AML-193 (cell line): Measurements from ENCODE around the gene DOP1B.
A peak's percentile ranks its signal among the peaks of the same experiment; 100 is the strongest.
"Not testable (repeated sequence)": the region's sequence is repeated elsewhere in the genome, so short reads cannot be mapped to it uniquely, and the experiment has no call there.

Experiments
- DNase-seq, 2 experiments: peaks; one replicate each; lab custom pipeline; 2025; lab: John Stamatoyannopoulos, UW

The DOP1B gene

DNA sequence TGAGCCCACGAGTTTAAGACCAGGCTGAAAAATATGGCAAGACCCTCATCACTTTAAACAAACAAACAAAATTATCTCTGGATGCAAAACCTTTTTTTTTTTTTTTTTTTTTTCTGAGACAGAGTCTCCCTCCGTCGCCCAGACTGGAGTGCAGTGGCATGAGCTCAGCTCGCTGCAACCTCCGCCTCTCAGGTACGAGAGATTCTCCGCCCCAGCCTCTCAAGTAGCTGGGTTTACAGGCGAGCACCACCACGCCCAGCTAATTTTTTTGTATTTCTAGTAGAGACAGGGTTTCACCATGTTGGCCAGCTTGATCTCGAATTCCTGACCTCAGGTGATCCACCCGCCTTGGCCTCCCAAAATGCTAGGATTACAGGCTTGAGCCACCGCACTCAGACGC is 16.8 kb upstream of the DOP1B start:
- DNase-seq, result not testable (repeated sequence)

DNA sequence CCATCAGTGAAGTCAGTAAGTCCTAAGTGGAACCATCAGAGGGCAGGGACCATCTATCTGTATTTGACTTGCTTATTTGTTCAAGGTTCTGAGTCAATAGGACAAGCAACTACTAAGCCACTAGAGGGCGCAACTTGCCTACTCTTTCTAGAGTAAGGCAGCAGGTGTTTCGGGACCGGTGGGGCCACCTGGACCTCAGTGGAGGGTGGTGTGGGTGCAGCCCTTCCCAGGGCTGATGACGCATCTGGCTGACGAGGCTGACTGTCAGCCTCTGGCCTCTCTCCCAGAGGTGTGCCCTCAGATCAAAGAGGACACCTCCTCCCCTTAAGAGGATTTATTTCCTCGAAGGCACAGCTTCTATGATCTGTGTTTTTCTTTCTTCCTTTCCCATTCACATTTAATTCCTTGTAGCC is 15.1 kb upstream of the DOP1B start:
- peak; percentile 82 to 87 for DNase-seq

DNA sequence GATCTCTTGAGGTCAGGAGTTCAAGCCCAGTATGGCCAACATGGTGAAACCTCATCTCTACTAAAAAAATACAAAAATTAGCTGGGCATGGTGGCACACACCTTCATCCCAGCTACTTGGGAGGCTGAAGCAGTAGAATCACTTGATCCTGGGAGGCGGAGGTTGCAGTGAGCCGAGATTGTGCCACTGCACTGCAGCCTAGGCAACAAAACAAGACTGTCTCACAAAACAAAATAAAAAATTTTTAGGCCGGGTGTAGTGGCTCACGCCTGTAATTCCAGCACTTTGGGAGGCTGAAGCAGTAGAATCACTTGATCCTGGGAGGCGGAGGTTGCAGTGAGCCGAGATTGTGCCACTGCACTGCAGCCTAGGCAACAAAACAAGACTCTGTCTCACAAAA is 12.4 kb upstream of the DOP1B start:
- DNase-seq, result not testable (repeated sequence)

DNA sequence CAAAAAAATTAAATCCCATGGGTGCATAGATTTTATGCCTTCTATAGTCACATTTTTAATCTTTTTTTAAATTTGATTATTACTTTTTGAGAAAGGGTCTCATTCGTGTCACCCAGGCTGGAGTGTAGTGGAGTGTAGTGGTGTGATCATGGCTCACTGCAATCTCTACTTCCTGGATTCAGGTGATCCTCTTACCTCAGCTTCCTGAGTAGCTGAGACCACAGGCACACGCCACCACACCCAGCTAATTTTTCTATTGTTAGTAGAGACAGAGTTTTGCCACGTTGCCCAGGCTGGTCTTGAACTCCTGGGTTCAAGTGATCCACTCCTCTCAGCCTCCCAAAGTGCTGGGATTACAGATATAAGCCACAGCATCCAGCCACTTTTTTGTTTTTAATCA is 11.4 kb upstream of the DOP1B start:
- no peak for DNase-seq

DNA sequence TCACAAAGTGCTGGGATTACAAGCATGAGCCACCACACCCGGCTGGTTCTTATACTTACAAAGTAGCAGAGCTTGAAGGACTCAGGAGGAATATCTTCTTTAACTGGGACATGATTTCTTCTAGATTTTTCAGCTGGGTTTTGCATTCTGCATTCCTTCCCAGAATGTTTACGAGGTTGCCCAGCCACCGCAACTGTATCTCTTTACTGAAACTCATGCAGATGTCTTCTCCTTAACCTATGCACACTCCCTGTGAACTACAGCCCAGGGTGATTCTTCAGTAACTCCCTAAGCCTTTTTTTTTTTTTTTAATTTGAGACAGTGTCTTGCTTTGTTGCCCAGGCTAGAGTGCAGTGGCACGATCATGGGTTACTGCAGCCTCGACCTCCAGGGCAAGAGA is 8.7 kb upstream of the DOP1B start:
- no peak for DNase-seq

DNA sequence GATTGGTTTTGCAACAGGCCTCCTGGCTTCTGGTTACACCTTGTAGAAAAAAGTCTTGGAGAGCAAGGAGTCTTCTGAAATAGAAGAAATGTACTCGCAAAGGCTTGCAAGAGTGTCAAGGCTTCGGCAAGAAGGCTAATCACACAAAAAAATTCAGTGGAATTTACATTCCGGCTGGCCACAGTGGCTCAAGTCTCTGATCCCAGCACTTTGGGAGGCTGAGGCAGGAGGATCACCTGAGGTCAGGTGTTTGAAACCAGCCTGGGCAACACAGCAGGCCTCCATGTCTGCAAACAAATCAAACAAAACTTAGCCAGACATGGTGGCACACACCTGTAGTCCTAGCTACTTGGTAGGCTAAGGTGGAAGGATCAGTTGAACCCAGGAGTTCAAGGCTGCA is 7.7 kb upstream of the DOP1B start:
- DNase-seq, result no peak

DNA sequence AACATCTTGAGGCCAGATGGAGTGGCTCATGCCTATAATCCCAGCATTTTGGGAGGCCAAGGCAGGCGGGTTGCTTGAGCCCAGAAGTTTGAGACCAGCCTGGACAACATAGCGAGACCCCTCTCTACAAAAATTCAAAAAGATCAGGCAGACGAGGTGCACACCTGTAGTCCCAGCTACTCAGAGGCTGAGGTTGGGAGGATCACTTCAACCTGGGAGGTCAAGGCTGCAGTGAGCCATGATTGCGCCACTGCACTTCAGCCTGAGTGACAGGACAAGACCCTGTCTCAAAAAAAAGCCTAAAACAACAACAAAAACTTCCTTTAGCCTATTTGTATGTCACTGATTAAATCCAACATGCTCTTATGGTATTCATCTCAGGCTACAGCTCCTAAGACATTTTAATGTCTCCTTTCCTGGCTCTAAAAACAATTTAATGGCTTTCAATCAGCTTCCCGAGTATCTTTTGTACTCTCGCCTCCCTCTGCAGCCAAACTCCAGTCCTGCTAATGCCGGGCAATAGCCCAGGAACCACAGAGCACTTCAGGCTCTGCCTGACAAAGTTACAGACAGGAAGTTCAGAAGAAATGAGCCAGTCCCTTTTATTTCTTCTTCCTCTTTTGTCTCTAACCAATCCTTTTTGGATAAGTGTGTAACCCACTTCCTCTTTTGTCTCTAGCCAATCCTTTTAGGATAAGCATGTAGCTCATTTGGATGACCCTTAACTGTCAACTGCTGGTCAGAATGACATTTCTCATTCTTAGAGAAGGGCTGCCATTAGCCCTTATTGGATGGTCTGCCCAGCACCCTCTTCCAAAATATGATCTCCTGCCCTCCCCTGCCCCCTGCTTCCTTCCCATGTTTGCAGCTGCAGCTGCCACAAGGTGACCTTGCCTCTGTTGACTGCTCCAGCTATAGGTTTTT is 6.6 kb upstream of the DOP1B start:
- DNase-seq, result peak; percentile 97 to 98

DNA sequence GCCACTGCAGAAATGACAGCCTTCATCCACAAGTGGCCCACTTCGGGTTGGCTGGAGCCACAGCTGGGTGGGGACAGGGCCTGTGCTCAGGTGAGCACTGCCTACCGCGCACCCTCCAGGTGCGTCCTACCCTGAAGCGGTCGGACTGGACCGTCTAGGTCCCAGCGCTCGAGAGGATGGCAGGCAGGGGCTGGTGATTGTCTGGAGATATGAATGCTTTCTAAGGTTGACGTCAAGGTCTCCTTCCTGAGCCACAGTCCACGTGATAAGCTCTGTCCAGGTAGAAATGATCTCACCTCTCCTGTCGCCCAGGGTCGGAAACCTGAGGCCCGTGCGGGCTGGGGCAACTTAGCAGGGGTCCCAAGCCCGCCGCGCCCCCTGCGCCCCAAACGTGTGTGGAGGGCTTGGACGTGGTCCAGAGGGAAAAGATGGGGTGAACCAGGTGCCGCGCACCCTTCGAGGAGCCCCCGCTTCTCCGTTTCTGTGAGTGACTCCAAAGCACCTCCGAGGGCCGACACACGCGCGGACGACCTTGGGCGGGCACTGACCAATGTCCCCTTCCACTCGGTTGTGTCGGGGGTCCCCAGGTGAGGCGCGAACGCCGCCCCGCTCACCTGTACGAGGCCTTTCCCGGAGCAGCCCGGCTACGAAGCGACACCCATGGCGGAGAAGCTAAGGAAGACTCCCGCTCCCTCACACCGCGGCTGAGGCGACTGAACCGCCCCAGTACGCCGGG is 853 bp upstream of the DOP1B start:
- no peak for DNase-seq

DNA sequence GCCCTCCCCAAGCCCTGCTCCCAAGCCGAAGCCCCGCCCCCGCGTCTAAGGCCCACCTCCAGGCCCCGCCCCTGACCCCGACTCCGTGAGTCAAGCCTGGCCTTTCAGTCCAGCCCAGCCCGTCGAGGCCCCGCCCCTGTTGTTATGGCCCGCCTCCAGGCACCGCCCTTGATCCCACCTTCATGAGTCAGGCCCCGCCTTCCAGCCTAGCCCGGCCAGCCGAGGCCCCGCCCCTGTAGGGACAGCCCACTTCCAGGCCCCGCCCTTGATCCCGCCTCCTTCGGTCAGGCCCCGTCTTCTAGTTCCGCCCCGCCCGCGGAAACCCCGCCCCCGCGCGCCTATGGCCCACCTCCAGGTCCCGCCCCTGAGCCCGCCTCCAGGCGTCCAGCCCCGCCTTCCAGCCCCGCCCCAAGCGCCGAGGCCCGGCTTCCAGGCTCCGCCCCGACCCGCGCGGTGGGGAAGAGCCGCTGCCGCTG is 247 bp upstream of the DOP1B start:
- DNase-seq, result peak; percentile 92

DNA sequence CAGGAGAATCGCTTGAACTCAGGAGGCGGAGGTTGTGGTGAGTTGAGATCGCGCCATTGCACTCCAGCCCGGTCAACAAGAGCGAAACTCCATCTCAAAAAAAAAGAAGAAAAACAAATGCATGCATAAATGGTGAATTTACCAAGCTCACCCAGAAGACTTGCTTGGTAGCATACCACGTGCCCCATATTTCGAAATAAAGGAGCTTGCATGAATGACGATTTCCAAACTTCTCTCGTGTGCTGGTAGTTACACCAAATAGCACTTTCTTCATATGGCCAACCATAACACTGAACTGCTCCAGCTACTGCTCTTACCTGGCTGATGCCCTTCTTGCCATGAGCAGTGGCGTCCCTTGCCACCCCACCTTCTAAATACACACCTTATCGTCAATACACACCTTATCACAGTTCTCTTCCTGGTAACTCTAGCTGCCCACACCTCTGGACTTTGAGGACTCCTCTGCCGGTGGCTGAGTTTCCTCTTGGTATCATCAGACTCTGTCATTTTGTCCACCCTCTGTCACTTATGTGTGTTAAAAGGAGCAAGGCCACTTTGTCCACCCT is 2.8 kb downstream of the DOP1B start:
- DNase-seq, result peak; percentile 90 to 91

DNA sequence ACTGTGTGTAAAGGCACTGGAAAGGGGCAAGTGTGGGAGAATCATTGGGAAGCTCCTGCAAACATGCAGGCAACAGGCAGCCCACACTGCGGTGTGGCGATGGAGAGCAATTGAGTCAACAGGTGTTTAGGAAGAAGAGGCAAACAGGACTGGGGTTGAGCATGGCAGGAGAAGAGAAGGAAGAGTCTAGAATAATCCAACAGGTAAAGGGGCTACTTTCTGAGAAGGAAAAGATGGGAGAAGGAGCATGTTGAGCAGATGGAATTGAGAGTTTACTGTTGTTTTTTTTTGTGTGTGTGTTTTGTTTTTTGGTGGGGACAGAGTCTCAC is 4.2 kb downstream of the DOP1B start:
- no peak for DNase-seq

DNA sequence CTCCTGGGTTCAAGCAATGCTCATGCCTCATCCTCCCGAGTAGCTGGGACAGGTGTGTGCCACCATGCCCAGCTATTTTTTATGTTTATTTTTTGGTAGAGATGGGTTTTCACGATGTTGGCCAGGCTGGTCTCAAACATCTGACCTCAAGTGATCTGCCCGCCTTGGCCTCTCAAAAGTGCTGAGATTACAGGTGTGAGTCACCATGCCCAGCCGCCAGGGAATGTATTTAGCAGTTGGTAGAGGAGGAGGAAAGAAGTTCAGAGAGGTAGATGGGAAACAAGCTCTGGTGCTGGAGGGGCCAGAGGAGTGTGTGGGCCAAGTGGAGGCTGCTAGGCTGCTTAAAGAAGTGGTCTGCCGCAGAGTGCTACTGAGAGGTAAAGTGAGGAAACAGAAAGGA is 6.0 kb downstream of the DOP1B start:
- no peak for DNase-seq

DNA sequence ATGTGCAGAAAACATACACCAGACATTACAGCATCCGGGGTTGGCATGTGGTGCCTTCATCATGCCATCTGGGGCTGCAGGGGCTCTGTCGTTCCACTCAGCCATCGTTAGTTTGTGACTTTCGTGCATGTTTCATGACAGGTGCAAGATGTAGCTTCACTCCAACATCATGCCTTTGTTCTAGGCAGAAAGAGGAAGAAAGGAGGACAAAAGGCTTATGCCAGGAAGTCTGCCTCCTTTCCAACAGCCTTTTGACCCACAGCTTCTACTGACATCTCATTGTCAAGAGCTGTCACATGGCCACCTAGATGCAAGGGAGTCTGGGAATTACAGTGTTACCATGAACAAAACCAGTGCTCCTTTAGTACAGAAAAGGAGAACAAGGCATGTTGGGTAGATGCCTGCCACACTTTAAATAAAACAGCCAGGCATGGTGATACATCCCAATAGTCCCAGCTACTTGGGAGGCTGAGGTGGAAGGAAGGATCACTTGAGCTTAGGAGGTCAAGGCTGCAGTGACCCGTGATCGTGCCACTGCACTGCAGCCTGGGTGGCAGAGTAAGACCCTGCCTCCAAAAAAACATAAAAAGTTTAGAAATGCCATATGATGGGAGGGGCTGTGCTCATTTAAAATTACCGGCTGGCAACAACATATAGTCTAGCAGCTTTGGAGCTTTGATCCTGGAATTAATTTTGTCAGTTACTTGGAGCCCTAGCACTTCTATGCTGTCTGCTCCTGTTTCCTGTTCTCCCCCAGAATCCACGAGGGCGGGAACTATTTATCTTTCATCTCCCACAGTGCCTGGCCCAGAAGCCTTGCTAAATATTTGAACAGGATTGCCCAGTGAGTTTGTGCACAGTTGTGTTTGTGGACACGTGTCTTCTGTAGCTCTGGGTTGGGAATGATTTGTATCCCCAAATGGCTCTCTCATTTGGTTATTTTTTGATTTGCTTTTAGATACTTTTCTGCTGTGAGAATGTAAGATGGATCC is 7.4 kb downstream of the DOP1B start:
- peak; percentile 50 to 63 for DNase-seq

DNA sequence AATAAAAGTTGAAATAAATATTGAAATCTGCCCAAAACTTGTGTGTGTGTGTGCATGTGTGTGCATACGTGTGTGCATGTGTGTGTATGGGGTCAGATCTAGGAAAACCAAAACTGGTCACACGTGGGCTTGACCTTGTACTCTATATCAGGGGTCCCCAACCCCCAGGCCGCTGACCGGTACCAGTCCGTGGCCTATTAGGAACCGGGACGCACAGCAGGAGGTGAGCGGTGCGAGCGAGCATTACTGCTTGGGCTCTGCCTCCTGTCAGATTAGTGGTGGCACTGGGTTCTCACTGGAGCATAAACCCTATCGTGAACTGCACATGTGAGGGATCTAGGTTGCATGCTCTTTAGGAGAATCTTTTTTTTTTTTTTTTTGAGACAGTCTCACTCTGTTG is 8.7 kb downstream of the DOP1B start:
- DNase-seq, result no peak

DNA sequence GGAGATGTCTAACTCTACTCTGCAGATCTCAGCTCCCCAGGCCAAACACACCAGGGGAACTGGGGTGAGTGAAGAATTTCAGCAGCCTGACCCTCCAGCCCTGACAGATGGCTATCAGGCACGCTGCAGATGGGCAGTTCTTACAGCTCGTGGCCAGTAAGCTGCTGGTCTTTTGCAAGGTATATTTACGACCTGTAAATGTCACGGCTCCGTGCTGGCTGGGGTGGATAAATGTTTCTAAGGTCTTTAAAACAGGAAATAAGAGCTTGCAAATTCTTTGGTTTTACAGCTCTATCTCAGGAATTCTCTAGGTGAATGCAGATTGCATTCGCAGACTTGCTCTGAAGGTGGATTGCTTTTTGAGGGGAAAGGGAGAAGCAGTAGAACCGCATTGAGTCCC is 10.1 kb downstream of the DOP1B start:
- no peak for DNase-seq

DNA sequence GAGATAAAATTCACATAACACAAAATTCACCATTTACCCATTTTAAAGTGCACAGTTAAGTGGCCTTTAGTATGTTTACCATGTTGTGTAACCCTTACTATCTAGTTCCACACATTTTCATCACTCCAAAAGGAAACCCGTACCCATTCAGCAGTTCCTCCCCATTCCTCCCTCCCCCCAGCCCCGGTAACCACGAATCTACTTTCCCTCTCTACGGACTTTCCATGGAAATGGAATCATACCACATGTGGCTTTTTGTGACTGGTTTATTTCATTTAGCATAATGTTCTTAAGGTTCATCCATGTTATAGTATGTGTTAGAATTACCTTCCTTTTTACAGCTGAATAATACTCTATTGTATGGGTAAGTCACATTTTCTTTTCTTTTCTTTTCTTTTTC is 10.9 kb downstream of the DOP1B start:
- no peak for DNase-seq

DNA sequence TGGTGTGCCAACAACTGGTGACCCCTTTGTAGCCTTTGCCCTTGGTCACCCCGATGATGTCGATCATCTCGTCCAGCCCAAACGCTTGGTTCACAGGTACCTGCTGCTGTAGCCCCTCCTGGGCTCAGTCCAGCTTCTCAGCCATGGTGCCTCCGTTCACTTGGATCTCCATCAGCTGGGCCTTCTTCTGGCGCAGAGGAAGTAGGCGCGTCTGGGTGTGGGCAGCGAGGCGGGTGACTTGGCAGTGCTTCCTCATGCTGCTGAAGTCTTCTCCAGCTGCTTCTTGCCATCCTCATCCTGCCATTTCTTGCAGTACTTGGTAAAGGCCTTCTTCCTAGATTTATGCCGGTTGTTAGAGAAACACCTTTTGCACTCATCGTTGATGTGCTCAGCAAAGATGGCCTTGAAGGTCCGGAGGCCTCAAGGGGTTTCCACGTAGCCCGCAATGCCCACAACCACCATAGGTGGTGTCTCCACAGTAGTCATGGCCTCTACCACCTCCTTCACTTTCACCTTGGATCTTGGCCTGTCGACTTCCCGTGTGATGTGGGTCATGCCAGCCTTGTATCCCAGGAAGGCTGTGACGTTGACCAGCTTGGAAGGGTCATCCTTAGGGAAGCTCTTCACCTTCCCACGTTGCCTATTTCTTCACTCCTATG is 13.0 kb downstream of the DOP1B start:
- no peak for DNase-seq

DNA sequence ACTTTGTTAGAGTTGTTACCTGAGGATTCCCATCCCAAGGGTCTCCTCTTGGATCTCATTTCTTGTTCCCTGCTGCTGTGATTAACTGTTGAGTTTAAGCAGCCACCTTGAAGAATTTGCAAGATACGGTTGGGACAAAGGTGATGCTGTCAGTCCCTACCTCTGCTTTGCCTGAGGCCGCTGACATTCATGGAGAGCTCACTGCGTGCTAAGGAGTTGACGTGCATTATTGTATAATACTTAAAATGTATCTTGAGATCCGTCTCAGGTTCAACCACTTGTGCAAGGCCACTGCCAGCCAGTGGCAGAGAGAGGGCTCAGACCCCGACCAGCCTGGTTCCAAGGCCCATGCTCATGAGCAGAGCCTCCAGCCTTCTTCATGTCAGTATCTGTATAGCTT is 14.2 kb downstream of the DOP1B start:
- DNase-seq, result no peak

DNA sequence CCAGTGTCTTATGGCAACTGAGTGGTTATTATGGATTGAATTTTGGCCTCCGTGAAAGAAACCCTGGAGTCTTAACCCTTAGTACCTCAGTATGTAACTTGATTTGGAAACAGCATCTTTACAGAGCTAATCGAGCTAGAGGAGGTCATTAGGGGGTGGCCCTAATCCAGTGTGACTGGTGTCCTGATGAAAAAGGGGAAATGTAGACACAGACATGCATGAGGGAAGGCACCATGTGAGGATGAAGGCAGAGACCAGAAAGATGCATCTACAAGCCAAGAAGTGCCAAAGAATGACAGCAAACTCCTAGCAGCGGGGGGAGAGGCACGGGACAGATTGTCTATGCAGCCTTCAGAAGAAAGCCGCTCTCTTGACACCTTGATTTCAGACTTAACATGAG is 14.7 kb downstream of the DOP1B start:
- no peak for DNase-seq

DNA sequence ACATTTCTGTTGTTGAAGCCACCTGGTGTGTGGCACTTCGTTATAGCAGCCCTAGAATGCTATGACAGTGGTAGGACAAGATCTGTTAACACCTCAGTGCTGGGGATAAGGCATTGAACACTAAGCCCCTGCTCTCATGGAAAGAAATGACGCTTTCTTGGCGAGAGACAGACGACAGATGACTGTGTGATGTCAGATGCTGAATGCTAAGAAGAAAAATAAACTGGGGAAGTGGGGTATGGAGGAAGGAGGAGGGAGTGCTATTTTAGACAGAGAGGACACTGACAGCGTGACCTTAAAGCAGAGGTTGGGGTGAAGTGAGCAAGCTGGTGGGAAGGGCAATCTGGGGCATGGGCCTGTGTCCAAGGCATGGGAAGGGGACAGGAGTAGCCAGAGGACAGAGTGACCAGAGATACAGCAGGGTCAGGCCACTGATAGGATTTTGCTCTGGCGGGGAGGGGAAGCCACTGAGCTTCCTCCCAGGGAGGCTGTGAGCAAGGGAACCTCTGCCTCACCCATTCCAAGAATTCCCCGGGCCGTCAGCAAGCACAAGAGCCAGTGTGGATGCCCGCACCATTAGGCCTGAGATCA is 15.2 kb downstream of the DOP1B start:
- no peak for DNase-seq

DNA sequence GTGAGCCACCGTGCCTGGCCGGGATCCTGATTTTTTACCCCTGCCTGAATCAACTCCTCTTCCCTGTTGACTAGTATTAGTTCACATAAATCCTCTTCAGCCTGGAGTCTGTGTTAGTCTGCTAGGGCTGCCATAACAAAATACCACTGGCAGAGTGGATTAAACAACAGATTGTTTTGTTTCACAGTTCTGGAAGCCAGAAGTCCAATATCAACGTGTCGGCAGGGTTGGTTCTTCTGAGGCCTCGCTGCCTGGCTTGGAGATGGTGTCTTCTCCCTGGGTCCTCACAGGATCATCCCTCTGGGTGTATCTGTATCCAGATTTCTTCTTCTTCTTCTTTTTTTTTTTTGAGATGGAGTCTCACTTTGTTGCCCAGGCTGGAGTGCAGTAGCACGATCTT is 18.2 kb downstream of the DOP1B start:
- no peak for DNase-seq
